AG09309 (cell line): ENCODE data around the gene RGS3.

Experiments used
- DNase-seq: peaks from one replicate; pipeline ENCODE4 v3.0.0-alpha.2; 2010; ENCODE audit warnings: low read depth
- H3K4me3 ChIP-seq: 2 replicates; pipeline ENCODE4 v1.5.1; 2011; ENCODE audit warnings: mild to moderate bottlenecking, low read depth, low read length, moderate library complexity; ENCODE audit not compliant: control insufficient read depth
- CTCF ChIP-seq: IDR thresholded peaks from 2 replicates; pipeline ENCODE4 v1.5.1; 2011; ENCODE audit warnings: mild to moderate bottlenecking, low read depth, low read length, inconsistent platforms; ENCODE audit not compliant: insufficient read depth, control insufficient read depth; ENCODE audit errors: missing control alignments

RGS3 gene

GRCh38 chr9:113601656-113602055 lies 138.1 kb downstream of the RGS3 start:
- TF ChIP-seq CTCF, result no peak
- no peak for DNase-seq
- H3K4me3 ChIP-seq, result no peak overlapping the region

- H3K4me3 ChIP-seq, result no peak overlapping the region
- no peak for TF ChIP-seq CTCF
- no peak for DNase-seq
These were observed 138.9 kb downstream of the RGS3 start for GRCh38 chr9:113602126-113603047.

- no peak for TF ChIP-seq CTCF
- no peak for DNase-seq
- no peak overlapping the region for H3K4me3 ChIP-seq
These were observed 139.5 kb downstream of the RGS3 start for GRCh38 chr9:113603048-113603375.

GRCh38 chr9:113603773-113604172 lies 140.2 kb downstream of the RGS3 start:
- no peak for TF ChIP-seq CTCF
- no peak for DNase-seq
- no peak overlapping the region for H3K4me3 ChIP-seq

- TF ChIP-seq CTCF, result no peak
- no peak for DNase-seq
- no peak overlapping the region for H3K4me3 ChIP-seq
These were observed 140.9 kb downstream of the RGS3 start for GRCh38 chr9:113604393-113604792.

- no peak overlapping the region for H3K4me3 ChIP-seq
- no peak for DNase-seq
- TF ChIP-seq CTCF, result no peak
These were observed 143.0 kb downstream of the RGS3 start for GRCh38 chr9:113606510-113606909.

- H3K4me3 ChIP-seq, result no peak overlapping the region
- no peak for DNase-seq
- TF ChIP-seq CTCF, result no peak
These were observed 144.7 kb downstream of the RGS3 start for GRCh38 chr9:113608082-113608685.
